HepG2 (cell line): Measurements from ENCODE around the gene APBB2. TPM values are rescaled to one million over a fixed set of nuclear protein-coding genes. Genes with fewer than 3 reads are reported as not detected.

Experiments used
- ATAC-seq: fragments of 200-7000 bp; cut with Tn5 transposase; 3 replicates; pipeline ENCODE4 v1.9.1; 2020; ENCODE audit warnings: mild to moderate bottlenecking, moderate library complexity
- BruUV-seq: library from RNA; stranded (reverse); fragments of 400-500 nt; replicated peaks from 2 replicates; lab custom pipeline; 2021; lab: Mats Ljungman, UMichigan
- CTCF ChIA-PET: fragments of 300-600 bp; formaldehyde crosslinking; extraction: SDS; loops from one replicate; lab custom pipeline; 2021; ENCODE audit warnings: low total read pairs, inconsistent platforms, low intra/inter-chr PET ratio; lab: Yijun Ruan, JAX
- POLR2A ChIA-PET: fragments of 350-600 bp; sonication (Branson Sonifier 250); formaldehyde crosslinking; loops from one replicate; lab custom pipeline; 2020; ENCODE audit warnings: antibody characterized with exemption, inconsistent platforms; lab: Yijun Ruan, JAX
- DNase-seq: peaks from one replicate; pipeline ENCODE4 v3.0.0-alpha.2; 2015; ENCODE audit warnings: low spot score
- FAIRE-seq: peaks from 3 replicates; lab custom pipeline; 2011; peaks lifted over from hg19 to GRCh38; lab: Jason Lieb, UNC
- H2AFZ ChIP-seq: one replicate; pipeline ENCODE4 v1.6.1; 2011; ENCODE audit warnings: low read length, inconsistent platforms
- H3K27ac ChIP-seq: fragments of 300-600 bp; 3 replicates; pipeline ENCODE4 v1.8.0; 2011; ENCODE audit warnings: mixed run types, mild to moderate bottlenecking, mixed read lengths, low read length, inconsistent platforms; ENCODE audit not compliant: insufficient read depth; ENCODE audit errors: extremely low read length
- H3K27me3 ChIP-seq, 2 experiments: fragments of 200-600 bp in 1 of 2; 2 replicates in 1 of 2; 3 replicates in 1 of 2; pipeline versions ENCODE4 v1.6.0 to v1.8.0; 2011; ENCODE audit warnings: low read length in 2 of 2, mild to moderate bottlenecking in 2 of 2, moderate library complexity in 2 of 2, inconsistent platforms in 1 of 2; ENCODE audit not compliant: insufficient read depth in 2 of 2, control insufficient read depth in 1 of 2
- H3K36me3 ChIP-seq, 2 experiments: fragments of 200-600 bp in 1 of 2; replicated peaks in 1 of 2; 2 replicates in 1 of 2; 3 replicates in 1 of 2; pipeline versions ENCODE4 v1.5.1 to v1.8.0; 2011; ENCODE audit warnings: low read length in 2 of 2, inconsistent platforms in 1 of 2; ENCODE audit not compliant: insufficient read depth in 2 of 2, control insufficient read depth in 1 of 2
- H3K4me1 ChIP-seq: 2 replicates; pipeline ENCODE4 v1.5.1; 2012; ENCODE audit warnings: low read length, inconsistent platforms; ENCODE audit not compliant: insufficient read depth
- H3K4me2 ChIP-seq: 2 replicates; pipeline ENCODE4 v1.6.0; 2011; ENCODE audit warnings: low read depth, low read length, inconsistent platforms
- H3K4me3 ChIP-seq, 3 experiments: fragments of 200-600 bp in 1 of 3; sonication (generic), shearing (Covaris generic) in 1 of 3; replicated peaks in 1 of 3; 2 replicates each; pipeline ENCODE4 v1.5.1; 2011 to 2016; ENCODE audit warnings: low read length in 3 of 3, inconsistent platforms in 2 of 3, low read depth in 2 of 3, mild to moderate bottlenecking in 2 of 3, control low read depth in 1 of 3, mixed read lengths in 1 of 3; ENCODE audit not compliant: insufficient read depth in 1 of 3
- H3K79me2 ChIP-seq: one replicate; pipeline ENCODE4 v1.6.1; 2011; ENCODE audit warnings: low read length, inconsistent platforms; ENCODE audit not compliant: insufficient read depth
- H3K9ac ChIP-seq: 2 replicates; pipeline ENCODE4 v1.6.0; 2011; ENCODE audit warnings: mild to moderate bottlenecking, low read depth, low read length, inconsistent platforms; ENCODE audit not compliant: insufficient read depth
- H3K9me3 ChIP-seq: 2 replicates; pipeline ENCODE4 v1.5.1; 2012; ENCODE audit warnings: mild to moderate bottlenecking, low read length
- H4K20me1 ChIP-seq: 2 replicates; pipeline ENCODE4 v1.6.0; 2011; ENCODE audit warnings: inconsistent platforms, mild to moderate bottlenecking, low read length, moderate library complexity; ENCODE audit not compliant: insufficient read depth
- ZNF263 ChIP-seq: sonication (generic); formaldehyde crosslinking; IDR thresholded peaks from 2 replicates; pipeline ENCODE4 v1.4.0; 2020; ENCODE audit warnings: missing genetic modification reagents
- ZNF75D ChIP-seq: sonication (generic); formaldehyde crosslinking; IDR thresholded peaks from 2 replicates; pipeline ENCODE4 v1.8.1; 2023; ENCODE audit warnings: missing genetic modification reagents, mild to moderate bottlenecking, borderline replicate concordance
- WGBS: methylation state at CpG from one replicate; pipeline ENCODE4 v1.1.6; 2017; ENCODE audit warnings: low lambda C conversion rate; 5-methylcytosine and 5-hydroxymethylcytosine counted together
- in situ Hi-C: cut with HindIII; loops from 2 replicates; pipeline ENCODE4 v1.10.0; 2017; ENCODE audit warnings: low pct_unique_long_range_greater_than_20kb; ENCODE audit not compliant: extremely low pct_ligation_motif_present
- intact Hi-C: fragments of 100-400 bp; cut with micrococcal nuclease; formaldehyde crosslinking; loops from one replicate; pipeline ENCODE4 v1.10.0; 2022; ENCODE audit not compliant: unreplicated experiment
- polyA plus RNA-seq, 8 experiments: library from polyadenylated mRNA; depleted of rRNA in 3 of 8; stranded (reverse) in 7 of 8; unstranded in 1 of 8; fragments of >200 nt; fragmentation: Illumina TruSeq in 4 of 8; extraction: Trizol in 4 of 8; gene quantifications; 2 replicates each; pipeline versions ENCODE4 v1.2.1 to v1.2.3, GENCODE V29; 2011 to 2016; ENCODE audit warnings: low read depth in 4 of 8, missing spikeins in 1 of 8, mixed read lengths in 1 of 8; ENCODE audit not compliant: insufficient read depth in 1 of 8
- total RNA-seq, 5 experiments: library from RNA; depleted of rRNA; stranded (reverse); fragments of >200 nt; fragmentation: Illumina TruSeq; extraction: Trizol; gene quantifications; 2 replicates each; pipeline ENCODE4 v1.2.3, GENCODE V29; 2016; ENCODE audit warnings: low read depth in 1 of 5
- TF ChIP-seq, protein P1 (sequence below): IDR thresholded peaks from 2 replicates; pipeline ENCODE4 v1.6.1; 2016; ENCODE audit warnings: low read depth, control low read depth

APBB2 gene
- total and polyA plus RNA-seq, 2 of the 13 experiments (the other 11 are each of a cell fraction or from before 2014, with no cell fraction given): 11.7 to 17.0 TPM

DNA sequence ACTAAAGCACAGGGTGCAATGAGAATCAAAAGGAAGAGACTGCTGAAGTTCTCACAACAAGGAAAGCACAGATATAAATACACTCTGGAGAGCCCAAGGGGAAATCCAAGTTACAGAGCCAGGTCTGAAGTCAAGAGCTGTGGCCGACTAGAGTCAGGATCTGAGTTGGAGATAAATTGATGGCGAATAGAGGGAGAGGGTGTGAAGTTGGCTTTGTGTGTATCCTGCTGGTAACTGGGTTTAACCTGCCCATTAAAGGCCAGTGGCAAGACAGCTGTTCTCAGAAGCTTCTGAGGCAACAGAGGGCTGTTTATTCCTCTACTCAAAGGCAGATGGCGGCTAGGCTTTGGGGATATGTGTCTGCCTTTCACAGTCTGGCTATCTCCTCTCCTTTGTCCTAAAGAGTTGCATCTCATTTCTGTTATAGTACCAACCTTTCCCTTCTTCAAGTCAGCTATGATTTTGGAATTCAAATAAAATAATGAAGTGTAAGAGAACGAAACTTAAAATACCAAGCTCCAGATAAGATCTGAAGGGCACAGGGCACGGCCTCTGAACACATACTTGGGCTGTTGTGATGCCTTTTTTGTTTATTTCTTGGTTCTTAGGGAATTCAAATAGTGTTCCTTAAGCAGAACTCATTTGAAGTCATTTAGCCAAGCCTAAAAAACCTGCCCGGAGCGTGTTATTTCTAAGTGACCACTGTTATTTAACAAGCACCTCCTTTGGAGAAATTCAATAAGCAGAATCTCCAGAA lies 142.1 kb downstream of the APBB2 start (continued):
- TF ChIP-seq ZNF263 (CRISPR knock-in tag): no peak
- TF ChIP-seq, protein P1, sequence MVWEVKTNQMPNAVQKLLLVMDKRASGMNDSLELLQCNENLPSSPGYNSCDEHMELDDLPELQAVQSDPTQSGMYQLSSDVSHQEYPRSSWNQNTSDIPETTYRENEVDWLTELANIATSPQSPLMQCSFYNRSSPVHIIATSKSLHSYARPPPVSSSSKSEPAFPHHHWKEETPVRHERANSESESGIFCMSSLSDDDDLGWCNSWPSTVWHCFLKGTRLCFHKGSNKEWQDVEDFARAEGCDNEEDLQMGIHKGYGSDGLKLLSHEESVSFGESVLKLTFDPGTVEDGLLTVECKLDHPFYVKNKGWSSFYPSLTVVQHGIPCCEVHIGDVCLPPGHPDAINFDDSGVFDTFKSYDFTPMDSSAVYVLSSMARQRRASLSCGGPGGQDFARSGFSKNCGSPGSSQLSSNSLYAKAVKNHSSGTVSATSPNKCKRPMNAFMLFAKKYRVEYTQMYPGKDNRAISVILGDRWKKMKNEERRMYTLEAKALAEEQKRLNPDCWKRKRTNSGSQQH (CRISPR knock-in tag): no peak

DNA sequence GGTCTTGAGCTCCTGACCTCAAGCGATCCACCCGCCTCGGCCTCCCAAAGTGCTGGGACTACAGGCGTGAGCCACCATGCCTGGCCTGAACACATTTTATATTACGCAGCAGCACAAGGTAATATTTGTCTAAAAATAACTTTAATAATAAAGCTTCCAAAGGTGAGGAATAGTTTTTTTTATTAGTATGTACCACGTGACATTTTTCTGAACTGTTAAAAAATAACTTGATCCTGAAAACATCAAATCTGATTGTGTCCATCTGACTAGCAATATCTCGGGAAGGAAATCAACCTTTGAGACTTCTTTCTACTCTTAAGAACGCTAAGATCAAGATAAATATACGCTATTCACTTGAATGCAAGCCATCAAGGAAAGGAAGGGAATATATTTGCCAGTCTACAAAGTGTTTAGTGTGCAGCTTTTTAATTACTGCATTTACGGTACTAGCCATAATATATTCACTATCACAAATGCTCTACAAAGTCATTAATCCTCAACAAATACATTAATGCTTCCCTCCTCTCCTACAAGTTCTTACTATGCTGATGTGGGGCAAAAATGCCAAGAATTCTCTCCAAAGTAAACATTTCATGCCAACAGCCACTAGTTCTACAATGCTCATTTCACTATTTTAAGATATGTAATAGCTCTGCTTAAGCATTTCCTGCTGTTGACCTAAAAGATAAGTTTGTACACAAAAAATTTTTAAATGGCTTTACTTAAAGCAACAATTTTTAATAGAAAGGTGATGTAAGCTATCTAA lies 143.6 kb downstream of the APBB2 start:
- Histone ChIP-seq H3K9me3 (no peaks in the 10 kb centered on the region), H3K79me2 (no peaks in the 10 kb centered on the region), H3K4me1 (no peaks in the 10 kb centered on the region), H3K36me3 (no peaks in the 10 kb centered on the region), H3K9ac (no peak overlapping the region), H3K4me3 (no peak overlapping the region), H3K4me2 (no peak overlapping the region), H2AFZ (no peak overlapping the region), H3K27ac (no peak overlapping the region), H4K20me1 (no peaks in the 10 kb centered on the region; the same call in 1 of the 2 replicates), H3K27me3 (no peaks in the 10 kb centered on the region)
- POLR2A ChIA-PET: no interaction called here
- DNase-seq (no peak), ATAC-seq (no peak), FAIRE-seq (no peak)
- CTCF ChIA-PET: no interaction called here
- intact Hi-C loops (no loop called here), in situ Hi-C loops (no loop called here)
- no peak for TF ChIP-seq ZNF75D
- 93% methylated on average over 10 of the region's 10 CpGs for WGBS
- no TSS peak for BruUV-seq
